Measurements from ENCODE around the gene MGLL.
"Not testable (repeated sequence)": the region's sequence is repeated elsewhere in the genome, so short reads cannot be mapped to it uniquely, and the experiment has no call there.

Gene MGLL

DNA sequence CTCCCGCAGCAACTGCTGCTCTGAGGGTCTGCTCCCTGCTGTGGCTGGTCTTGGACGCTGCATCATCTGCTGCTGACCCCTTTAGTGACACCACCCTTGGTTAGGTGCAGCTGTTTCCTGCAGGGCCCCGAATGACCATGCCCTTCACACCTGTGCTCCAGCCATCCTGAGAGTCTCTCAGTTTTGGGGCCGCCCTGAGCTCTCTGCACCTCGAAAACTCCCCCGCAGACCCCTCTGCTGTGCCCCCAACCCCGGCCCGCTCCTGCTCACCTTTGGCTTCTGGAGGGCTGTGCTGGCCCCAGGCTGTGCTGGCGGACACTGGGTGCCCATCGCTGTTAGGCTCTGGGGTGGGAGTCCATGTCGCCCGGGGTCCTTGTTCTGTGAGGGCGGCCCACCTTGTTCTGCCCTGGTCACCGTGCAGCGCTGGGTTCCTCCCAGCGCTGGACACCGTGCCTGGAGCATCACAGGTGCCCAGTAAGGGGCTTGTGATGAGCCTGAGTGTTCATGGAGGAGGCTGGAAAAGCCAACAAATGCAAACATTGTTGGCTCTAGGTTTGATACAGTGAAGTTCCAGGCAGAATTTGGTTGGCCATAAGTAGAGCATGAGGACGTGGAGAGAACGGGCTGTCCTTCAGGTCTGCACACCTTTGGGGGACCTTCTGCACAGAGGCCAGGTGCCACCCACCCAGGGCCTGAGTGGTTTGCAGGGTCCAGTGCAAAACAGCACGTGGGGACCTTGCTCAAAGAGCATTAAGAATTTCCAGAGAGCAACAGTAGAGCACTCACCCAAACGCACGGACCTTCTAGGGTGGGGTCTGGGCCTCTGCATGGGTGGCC lies 137.2 kb downstream of the MGLL start:
- DNase-seq, result no peak

DNA sequence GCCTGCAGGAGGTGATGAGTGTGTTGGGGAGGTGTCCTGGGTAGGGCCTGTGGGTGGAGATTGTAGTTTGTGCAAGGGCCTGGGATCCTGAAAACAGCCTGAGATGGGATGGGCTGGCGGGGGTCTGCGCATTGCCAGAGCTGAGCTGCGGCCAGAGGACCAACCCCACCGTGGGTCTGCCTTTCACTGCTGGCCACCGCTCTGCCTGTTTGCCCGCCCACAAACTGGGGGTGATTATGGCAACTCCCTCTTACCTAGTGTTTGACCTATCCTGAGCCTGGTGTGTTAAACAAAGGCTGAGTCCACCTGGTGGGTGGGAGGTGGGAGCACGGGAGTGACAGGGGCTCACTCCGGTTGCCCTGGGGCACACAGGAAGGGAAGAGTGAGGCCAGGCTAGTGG lies 139.8 kb downstream of the MGLL start:
- no peak for DNase-seq

DNA sequence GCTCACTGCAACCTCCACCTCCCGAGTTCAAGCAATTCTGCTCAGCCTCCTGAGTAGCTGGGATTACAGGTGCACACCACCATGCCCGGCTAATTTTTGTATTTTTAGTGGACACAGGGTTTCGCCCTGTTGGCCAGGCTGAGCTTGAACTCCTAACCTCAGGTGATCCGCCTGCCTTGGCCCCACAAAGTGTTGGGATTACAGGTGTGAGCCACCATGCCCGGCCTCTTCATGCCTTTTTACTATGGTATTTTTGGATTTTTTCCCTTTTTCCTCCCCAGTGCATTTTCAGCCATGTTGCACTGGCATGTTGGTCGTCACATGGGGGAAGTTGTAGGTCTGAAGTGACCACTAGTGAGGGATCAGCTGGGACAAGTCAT lies 140.2 kb downstream of the MGLL start:
- not testable (repeated sequence) for DNase-seq

DNA sequence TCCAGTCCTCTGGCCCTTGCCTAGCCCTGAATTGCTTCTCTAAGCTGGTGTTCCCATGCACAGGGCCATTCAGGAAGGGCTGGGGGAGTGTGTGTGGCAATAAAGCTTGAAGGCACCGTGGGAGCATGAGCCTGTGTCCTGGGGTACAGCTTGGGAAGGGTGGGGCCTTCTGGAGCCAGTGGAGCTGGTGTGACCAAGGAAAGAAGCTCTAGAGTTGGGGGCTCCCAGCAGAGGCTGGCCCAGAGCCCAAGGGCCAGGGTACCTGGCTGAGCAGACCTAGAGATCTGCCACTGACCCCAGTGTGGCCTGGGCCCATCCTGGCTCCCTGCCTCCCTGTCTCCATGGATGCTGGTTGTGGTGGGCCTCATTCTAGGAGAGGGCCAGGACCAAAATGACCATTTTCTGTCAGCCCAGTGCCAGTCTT lies 141.5 kb downstream of the MGLL start:
- DNase-seq, result no peak

DNA sequence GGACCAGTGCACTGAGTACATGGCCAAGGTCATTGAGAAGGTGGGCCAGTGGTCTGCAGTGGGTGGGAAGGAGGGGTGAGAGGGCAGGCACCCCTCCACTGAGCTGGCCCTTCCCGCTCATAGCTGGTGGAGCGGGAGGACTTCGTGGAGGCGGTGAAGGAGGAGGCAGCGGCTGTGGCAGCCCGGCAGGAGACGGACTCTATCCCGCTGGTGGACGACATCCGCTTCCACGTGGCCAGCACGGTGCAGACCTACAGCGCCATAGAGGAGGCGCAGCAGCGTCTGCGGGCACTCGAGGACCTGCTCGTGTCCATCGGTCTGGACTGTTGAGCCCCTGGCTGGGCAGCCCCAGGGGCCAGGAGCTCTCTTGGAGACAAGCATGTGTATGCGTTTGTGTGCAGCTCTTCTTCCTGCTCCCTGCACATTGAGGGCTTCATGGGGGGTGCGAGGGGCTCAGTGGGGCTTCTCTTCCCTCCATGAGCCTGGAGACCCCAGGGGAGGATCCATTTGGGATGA lies 142.1 kb downstream of the MGLL start:
- no peak for DNase-seq

DNA sequence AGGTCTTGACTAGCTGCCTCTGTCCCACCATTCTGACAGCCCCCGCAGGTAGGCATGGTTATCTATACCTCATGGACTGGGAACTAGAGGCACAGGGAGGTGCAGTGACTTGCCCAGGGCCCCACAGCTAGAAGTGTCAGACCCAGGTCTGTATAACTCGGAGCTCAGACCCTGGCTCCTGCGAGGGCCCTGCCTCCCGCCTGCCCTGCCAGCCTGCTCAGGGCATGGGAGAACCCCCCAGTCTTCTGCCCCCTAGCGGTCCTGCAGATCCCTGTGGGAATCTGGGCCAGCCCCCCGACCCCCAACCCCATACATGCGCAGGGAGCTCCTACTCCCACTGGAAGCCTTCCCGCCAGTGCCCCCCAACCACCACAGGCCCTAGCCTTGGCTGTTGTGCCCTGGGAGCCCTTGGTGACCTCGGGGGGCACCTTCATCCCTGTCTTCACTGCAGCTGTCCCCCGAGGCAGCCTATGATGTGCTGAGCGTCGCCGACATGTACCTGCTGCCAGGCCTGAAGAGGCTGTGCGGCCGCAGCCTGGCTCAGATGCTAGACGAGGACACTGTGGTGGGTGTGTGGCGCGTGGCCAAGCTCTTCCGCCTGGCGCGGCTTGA lies 142.7 kb downstream of the MGLL start:
- DNase-seq, result no peak

DNA sequence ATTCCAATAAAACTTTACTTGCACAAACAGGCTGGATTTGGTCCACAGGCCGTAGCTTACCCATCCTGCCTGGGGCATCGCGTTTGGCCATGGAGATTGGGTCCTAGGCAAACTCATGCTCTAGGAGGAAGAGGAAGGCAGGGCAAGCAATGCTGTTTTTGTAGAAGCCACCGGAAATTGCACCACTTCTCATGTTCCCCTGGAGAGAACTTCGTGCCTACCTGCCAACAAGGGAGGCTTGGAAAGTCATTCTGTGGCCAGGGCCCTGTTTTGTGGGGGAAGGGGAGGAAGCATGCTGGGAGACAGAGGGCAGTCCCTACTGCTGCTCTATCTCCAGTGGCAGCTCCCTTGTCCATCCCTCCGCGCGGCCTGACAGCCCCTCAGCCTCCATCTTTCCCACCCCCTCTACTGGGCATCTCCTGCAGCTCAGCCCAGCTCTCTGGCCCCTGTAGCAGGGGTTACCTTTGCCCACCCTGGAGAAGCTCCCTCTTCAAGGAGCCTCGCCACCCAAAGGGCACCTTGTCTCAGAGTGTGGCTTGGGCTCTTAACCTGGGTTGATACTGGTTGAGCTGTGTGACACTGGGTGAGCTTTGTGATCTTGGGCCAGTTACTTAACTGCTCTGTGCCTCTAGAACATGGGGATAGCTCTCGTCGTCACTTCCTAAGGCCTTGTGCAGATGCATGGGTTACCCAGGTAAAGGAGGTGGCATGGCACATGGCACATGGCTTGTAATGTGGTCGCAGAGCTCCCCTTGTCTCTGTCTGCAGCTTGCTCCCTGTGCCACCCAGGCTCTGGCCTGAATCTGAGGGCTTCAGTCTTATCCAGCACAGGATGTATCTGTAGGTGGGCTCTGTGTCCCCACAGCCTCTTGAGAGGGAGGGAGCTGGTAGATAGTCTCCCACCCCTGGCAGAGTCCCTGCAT lies 143.4 kb downstream of the MGLL start:
- no peak for DNase-seq

DNA sequence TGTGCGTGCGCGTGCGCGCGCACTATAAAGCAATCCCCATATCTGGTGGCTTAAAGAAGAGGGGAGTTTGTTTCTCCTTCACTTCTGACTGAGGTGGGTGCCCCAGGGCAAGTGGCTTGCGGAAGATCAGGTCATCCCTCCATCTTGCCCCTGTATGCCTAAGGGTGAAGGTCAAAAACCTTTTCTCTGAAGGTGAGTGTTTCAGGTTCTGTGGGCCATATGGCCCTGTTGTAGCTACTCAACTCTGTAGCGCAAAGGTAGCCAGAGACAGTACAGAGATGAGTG lies 144.1 kb downstream of the MGLL start:
- no peak for DNase-seq

DNA sequence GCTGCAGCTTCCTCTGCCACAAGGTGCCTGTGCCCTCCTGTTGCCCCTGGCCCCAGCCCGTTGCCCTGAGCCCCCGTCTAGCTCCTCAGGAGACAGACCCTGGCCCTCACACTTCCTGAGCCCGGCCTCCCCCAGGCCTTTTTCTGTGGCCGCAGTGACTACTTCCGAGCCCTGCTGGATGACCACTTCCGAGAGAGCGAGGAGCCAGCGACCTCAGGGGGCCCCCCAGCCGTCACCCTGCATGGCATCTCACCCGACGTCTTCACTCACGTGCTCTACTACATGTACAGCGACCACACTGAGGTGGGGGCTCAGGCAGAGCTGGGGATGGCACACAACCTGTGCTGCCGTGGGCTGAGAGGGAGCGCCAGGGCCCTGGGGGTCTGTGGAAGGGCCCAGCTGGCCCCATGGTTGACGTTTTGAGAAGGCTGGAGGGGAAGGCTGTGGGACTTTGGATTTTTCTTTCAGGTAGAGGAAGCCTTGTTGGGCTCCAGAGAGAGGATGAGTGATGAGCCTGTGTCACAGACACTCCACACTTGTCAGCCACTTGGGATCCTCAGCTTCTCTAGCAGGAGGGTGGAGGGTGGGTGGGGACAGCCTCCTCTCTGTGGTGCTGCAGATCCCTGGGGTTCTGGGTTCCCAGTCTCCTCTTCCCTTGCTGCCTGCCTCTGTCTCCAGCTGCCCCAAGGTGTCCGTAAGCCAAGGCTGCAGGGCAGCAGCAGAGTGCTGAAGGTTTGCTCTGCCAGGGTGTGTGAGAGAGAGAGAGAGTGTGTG lies 144.6 kb downstream of the MGLL start:
- no peak for DNase-seq

DNA sequence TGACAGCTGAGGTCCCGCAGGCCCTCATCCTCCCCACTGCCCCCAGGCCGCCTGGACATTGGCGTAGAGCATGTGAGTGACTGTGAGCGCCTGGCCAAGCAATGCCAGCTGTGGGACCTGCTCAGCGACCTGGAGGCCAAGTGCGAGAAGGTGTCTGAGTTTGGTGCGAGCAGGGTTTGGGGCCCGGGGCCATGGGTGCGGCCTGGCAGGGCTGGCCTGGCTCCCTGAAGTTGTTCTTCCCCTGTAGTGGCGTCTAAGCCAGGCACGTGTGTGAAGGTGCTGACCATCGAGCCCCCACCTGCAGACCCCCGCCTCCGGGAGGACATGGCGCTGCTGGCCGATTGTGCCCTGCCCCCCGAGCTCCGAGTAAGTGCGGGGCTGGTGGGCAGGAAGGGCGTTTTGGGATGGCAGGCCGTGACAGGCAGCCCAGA lies 145.4 kb downstream of the MGLL start:
- DNase-seq, result no peak

DNA sequence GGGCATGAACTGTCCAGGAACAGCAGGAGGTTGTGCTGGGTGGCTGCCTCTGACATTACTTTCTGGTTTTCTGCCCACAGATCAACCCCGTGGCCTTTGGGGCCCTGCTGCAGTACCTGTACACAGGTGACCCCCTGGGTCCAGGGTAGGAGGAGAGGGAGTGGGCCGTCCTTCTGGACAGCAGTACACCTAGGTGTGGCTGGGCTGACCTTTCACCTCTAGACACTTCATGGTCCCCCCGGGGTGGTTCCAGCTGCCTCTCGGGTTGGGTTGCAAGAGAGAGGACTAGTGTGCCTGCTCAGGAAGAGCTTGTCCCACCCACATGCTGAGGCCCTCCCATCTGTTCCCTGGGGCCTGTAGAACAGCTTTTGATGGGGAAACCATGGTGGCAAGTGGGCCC lies 145.9 kb downstream of the MGLL start:
- DNase-seq, result no peak

DNA sequence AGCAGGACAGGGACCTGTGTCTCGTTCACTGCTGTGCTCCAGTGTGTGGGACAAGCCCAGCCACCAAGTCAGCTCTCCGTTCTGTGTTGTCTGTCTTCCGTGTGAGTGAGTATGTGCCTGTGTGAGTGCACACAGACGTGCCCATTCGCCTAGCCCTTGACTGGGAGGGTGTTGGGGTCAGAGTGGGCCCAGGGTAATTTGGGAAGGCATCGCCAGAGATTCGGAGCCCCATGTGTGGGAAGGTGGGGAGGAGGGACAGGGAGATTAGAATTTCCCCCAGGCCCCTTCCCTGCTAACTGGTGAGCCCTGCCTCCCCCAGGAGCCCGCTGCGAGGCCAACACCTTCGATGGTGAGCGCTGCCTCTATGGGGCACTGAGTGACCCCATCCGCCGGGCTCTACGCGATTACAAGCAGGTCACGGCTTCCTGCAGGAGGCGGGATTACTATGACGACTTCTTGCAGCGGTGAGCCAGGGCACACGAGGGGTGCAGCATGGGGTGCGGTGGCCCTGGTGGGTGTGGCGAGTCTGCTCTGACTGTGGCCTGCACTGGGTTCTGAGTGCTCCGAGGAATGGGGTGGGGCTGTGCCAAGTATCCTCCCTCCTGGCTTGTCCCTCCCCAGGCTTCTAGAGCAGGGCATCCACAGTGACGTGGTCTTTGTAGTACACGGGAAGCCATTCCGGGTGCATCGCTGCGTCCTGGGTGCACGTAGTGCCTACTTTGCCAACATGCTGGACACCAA lies 146.5 kb downstream of the MGLL start:
- no peak for DNase-seq

DNA sequence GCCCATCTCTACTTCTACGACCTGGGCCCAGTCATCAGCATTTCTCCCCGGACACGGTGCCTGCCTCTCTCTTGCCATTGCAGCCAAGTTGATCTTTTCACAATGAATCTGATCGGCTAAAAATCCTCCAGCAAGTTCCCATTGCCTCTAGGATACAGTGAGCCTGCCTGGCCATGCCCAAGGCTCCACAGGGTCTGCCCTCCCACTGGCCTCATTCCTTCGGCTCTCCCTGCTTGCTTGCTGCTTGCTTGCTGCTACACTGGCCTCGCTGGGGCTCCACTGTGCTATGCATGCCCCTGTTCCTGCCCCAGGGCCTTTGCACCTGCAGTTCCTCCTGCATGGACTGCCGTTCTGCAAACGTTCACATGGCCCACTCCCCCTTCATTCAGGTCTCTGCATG lies 147.5 kb downstream of the MGLL start:
- no peak for DNase-seq

DNA sequence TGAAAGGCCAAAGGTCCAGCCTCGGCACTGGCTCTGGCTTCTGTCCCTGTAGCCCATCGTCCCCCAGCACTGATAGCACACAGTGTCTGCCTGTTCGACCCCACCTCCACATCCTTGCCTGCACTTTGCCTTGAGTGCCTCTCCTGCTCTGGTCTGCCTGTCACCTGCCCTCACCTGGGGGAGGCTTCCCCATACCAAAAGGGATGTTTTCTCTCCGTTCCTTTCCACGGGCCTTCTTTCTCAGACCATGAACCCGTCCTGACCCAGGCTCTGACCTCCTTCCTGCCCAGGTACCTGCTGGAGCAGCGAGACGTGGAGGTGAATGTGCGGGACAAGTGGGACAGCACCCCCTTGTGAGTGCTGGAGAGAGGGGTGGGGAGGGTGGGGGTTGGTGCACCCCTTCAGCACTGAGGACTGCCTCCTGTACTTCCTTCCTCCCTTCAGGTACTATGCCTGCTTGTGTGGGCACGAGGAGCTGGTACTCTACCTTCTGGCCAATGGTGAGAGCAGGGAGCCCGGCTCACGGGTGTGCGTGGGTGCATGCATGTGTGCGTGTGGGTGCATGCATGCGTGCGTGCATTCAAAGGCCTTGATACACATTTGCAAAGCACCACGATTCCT lies 148.1 kb downstream of the MGLL start:
- no peak for DNase-seq

DNA sequence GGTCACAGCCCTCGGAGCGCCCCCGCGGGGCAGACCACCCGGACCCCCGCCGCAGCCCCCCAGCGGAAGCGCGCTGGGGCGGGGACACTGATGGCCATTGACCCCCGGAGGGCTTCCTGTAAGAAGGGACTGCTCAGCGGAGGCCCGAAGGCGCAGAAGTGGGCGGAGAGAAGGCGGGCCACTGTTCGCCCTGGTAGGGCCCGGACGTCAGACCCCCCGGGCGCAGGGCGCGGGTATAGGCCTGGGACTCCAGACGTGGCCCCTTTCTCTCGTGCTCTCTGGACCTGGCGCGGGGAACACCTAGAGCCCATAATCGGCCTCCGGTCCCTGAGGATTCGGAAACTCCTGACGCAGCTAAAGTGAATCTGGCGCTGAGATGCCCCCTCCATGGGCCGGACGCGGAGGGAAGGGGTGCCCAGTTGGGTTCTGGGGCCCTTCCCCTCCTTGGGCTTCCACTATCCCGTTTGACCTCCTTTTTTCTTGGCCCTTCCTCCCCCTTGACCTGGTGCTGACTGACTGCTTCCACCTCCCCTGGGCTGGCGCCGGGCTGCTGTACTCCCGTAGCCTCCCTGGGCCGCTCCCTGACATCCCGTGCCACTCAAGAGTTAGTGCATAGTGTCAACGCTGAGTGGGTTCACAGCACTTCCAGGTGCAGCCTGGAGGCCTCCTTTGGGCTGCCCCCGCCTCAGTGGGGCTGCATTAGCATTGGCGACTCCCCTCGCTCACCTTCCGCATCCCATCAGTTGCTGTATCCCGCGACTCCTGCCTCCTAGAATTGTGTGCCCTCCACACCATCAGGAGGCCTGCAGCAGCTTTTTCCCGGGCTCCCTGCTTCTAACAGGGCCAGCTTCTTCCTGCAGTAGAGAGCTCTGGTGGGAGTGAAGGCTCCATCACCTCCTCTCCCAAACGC lies 148.9 kb downstream of the MGLL start:
- DNase-seq, result peak; percentile 47

DNA sequence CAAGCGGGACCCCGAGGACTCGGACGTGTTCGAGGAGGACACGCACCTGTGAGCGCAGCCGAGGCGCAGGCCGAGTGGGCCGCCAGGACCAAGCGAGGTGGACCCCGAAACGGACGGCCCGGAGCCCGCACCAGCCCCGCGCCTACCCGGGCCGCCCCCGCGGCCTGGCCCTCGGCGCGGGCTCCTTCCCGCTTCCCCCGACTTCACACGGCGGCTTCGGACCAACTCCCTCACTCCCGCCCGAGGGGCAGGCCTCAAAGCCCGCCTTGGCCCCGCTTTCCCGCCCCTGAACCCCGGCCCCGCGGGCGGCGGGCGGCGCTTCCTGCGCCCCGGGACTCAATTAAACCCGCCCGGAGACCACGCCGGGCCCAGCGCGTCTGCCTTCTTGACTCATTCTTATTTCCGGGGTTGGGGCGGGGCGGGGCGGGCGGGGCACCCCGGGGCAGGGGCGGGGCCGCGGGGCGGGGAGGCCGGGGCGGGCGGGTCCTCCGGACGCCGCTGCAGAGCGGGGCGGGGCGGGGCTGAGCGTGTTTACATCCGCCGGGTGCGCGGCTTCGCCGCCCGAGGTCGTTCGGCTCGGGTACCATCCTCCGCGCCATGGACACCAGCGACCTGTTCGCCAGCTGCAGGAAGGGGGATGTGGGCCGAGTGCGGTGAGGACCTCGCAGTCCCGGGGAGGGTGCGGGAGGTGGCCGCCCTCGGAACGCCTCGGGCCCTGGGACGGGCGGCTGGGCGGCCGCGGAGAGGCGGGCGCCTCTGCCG lies 149.7 kb downstream of the MGLL start, which contains the start of gene ABTB1:
Gene ABTB1 (plus strand): TSS at position 524 of the 762 bp plus-strand sequence. CDS start 74 bp downstream, at position 598.
- peak; percentile 84 for DNase-seq

DNA sequence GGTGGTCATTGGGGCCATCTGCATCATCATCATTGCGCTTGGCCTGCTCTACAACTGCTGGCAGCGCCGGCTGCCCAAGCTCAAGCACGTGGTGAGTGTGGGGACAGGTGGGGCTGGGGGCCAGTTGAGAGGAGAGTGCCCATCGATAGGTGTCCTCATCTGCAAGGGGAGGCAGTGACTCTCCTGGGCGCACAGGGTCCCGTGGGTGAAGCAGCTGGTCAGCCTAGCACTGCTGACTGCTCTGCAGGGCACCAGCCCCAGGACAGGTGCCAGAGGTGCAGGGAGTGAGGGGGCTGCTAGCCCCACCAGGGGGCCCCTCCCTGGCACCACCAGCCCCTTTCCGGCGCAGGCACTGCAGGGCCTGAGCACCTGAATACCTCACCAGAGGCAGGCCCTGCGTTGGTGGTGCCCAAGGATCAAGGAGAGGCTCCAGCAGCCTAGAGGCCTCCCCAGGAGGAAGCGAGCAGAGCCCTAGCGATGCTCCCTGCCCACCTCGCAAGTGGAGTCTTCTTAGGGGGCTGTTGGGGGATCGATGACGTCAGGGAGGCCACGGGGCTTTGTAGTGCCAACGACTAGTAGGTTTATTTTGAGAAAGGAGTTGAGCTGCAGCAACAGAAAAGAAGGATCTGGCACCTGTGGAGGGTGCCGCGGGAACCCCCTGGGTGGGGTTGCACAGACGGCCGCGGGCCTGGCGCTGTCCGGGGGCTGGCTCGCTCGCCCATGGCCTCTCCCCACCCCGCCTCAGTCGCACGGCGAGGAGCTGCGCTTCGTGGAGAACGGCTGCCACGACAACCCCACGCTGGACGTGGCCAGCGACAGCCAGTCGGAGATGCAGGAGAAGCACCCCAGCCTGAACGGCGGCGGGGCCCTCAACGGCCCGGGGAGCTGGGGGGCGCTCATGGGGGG lies 150.5 kb downstream of the MGLL start:
- peak; percentile 30 for DNase-seq
